ENCODE data around the gene VWA3B.
"Not testable (repeated sequence)": the region's sequence is repeated elsewhere in the genome, so short reads cannot be mapped to it uniquely, and the experiment has no call there.

VWA3B gene

GRCh38 chr2:98147900-98148299, 60.9 kb downstream of the VWA3B start:
- not testable (repeated sequence) for H3K9ac ChIP-seq (ENCODE audit: low read depth, low read length, poor library complexity); H4K8ac ChIP-seq (ENCODE audit: low read depth, low read length); H2AK5ac ChIP-seq (ENCODE audit: low read depth, low read length); H3K23ac ChIP-seq (ENCODE audit: low read depth, low read length, poor library complexity); H3K27me3 ChIP-seq (ENCODE audit: control insufficient read depth in 3 of 3, insufficient read depth in 3 of 3, low read depth in 1 of 3, low read length in 3 of 3); H3K4me3 ChIP-seq (ENCODE audit: low read length in 2 of 2); H3K4me2 ChIP-seq (ENCODE audit: insufficient read depth, low read length, poor library complexity, severe bottlenecking); H2BK5ac ChIP-seq (ENCODE audit: low read length); H3K9me3 ChIP-seq (replicated peaks in 1 of 2; ENCODE audit: control insufficient read depth in 2 of 2, insufficient read depth in 1 of 2, low read depth in 1 of 2, low read length in 2 of 2); H3K79me1 ChIP-seq (ENCODE audit: low read depth, low read length); H3K27ac ChIP-seq (replicated peaks; ENCODE audit: low read length); H3K14ac ChIP-seq (ENCODE audit: low read length); H2BK12ac ChIP-seq (ENCODE audit: low read length); H2AFZ ChIP-seq (ENCODE audit: low read length); DNase-seq (ENCODE audit: low spot score); H2BK120ac ChIP-seq (ENCODE audit: low read depth, low read length); H3K4ac ChIP-seq (ENCODE audit: low read length); H3K4me1 ChIP-seq (ENCODE audit: control insufficient read depth in 2 of 2, insufficient read depth in 1 of 2, low read depth in 1 of 2, low read length in 2 of 2); H2BK15ac ChIP-seq (ENCODE audit: low read length); H3K36me3 ChIP-seq (replicated peaks in 1 of 2; ENCODE audit: control insufficient read depth in 2 of 2, insufficient read depth in 2 of 2, low read length in 2 of 2); H4K91ac ChIP-seq (ENCODE audit: low read depth, low read length, poor library complexity); H3K18ac ChIP-seq (ENCODE audit: low read length)
- WGBS, 2 donors (ENCODE audit: extremely low coverage in 2 of 2, insufficient read length in 2 of 2, insufficient replicate concordance in 1 of 2), result no CpG with 5 or more reads among the region's 1 CpG

GRCh38 chr2:98148595-98149332, 61.8 kb downstream of the VWA3B start:
- Histone ChIP-seq H2BK5ac (ENCODE audit: low read length) (no peak overlapping the region), H3K4me2 (ENCODE audit: insufficient read depth, low read length, poor library complexity, severe bottlenecking) (no peak overlapping the region), H2BK12ac (ENCODE audit: low read length) (no peak overlapping the region), H3K4ac (ENCODE audit: low read length) (no peak overlapping the region), H2AK5ac (ENCODE audit: low read depth, low read length) (no peak overlapping the region), H3K9ac (ENCODE audit: low read depth, low read length, poor library complexity) (no peak overlapping the region), H4K8ac (ENCODE audit: low read depth, low read length) (no peak overlapping the region), H3K18ac (ENCODE audit: low read length) (no peak overlapping the region), H2AFZ (ENCODE audit: low read length) (peak overlapping the region; percentile 45), H2BK15ac (ENCODE audit: low read length) (no peak overlapping the region), H3K27me3 (ENCODE audit: control insufficient read depth in 3 of 3, insufficient read depth in 3 of 3, low read depth in 1 of 3, low read length in 3 of 3) (no peaks in the 10 kb centered on the region), H3K79me1 (ENCODE audit: low read depth, low read length) (no peaks in the 10 kb centered on the region), H3K27ac (replicated peaks; ENCODE audit: low read length) (no peak overlapping the region), H3K4me3 (ENCODE audit: low read length in 2 of 2) (no peak overlapping the region), H3K4me1 (ENCODE audit: control insufficient read depth in 2 of 2, insufficient read depth in 1 of 2, low read depth in 1 of 2, low read length in 2 of 2) (no peaks in the 10 kb centered on the region), H2BK120ac (ENCODE audit: low read depth, low read length) (no peak overlapping the region), H4K91ac (ENCODE audit: low read depth, low read length, poor library complexity) (no peak overlapping the region), H3K14ac (ENCODE audit: low read length) (no peak overlapping the region), H3K23ac (ENCODE audit: low read depth, low read length, poor library complexity) (no peak overlapping the region), H3K9me3 (replicated peaks in 1 of 2; ENCODE audit: control insufficient read depth in 2 of 2, insufficient read depth in 1 of 2, low read depth in 1 of 2, low read length in 2 of 2) (peaks cover 0 to 3% of the 10 kb centered on the region in 2 donors), H3K36me3 (replicated peaks in 1 of 2; ENCODE audit: control insufficient read depth in 2 of 2, insufficient read depth in 2 of 2, low read length in 2 of 2) (peaks cover 0 to 2% of the 10 kb centered on the region in 2 donors)
- no peak for DNase-seq (ENCODE audit: low spot score)
- WGBS, 2 donors (ENCODE audit: extremely low coverage in 2 of 2, insufficient read length in 2 of 2, insufficient replicate concordance in 1 of 2), result no CpG with 5 or more reads among the region's 3 CpGs

- Histone ChIP-seq H3K27ac (replicated peaks; ENCODE audit: low read length) (no peak overlapping the region), H3K4me3 (ENCODE audit: low read length in 2 of 2) (no peak overlapping the region), H4K8ac (ENCODE audit: low read depth, low read length) (no peak overlapping the region), H3K4me2 (ENCODE audit: insufficient read depth, low read length, poor library complexity, severe bottlenecking) (no peak overlapping the region), H3K36me3 (replicated peaks in 1 of 2; ENCODE audit: control insufficient read depth in 2 of 2, insufficient read depth in 2 of 2, low read length in 2 of 2) (peaks cover 0 to 2% of the 10 kb centered on the region in 2 donors), H3K4me1 (ENCODE audit: control insufficient read depth in 2 of 2, insufficient read depth in 1 of 2, low read depth in 1 of 2, low read length in 2 of 2) (no peaks in the 10 kb centered on the region), H3K9ac (ENCODE audit: low read depth, low read length, poor library complexity) (no peak overlapping the region), H3K23ac (ENCODE audit: low read depth, low read length, poor library complexity) (no peak overlapping the region), H3K9me3 (replicated peaks in 1 of 2; ENCODE audit: control insufficient read depth in 2 of 2, insufficient read depth in 1 of 2, low read depth in 1 of 2, low read length in 2 of 2) (peaks cover 0 to 3% of the 10 kb centered on the region in 2 donors), H2BK15ac (ENCODE audit: low read length) (no peak overlapping the region), H3K18ac (ENCODE audit: low read length) (no peak overlapping the region), H2BK120ac (ENCODE audit: low read depth, low read length) (no peak overlapping the region), H2AK5ac (ENCODE audit: low read depth, low read length) (no peak overlapping the region), H3K14ac (ENCODE audit: low read length) (no peak overlapping the region), H2BK12ac (ENCODE audit: low read length) (no peak overlapping the region), H3K79me1 (ENCODE audit: low read depth, low read length) (no peaks in the 10 kb centered on the region), H2AFZ (ENCODE audit: low read length) (peak overlapping the region; percentile 45), H3K27me3 (ENCODE audit: control insufficient read depth in 3 of 3, insufficient read depth in 3 of 3, low read depth in 1 of 3, low read length in 3 of 3) (no peaks in the 10 kb centered on the region), H2BK5ac (ENCODE audit: low read length) (no peak overlapping the region), H4K91ac (ENCODE audit: low read depth, low read length, poor library complexity) (no peak overlapping the region), H3K4ac (ENCODE audit: low read length) (no peak overlapping the region)
- no CpG with 5 or more reads among the region's 4 CpGs for WGBS, 2 donors (ENCODE audit: extremely low coverage in 2 of 2, insufficient read length in 2 of 2, insufficient replicate concordance in 1 of 2)
- DNase-seq (ENCODE audit: low spot score), result no peak
Observed at GRCh38 chr2:98149333-98149697, 62.3 kb downstream of the VWA3B start.

GRCh38 chr2:98153481-98153880, 66.5 kb downstream of the VWA3B start:
- H2AK5ac ChIP-seq (ENCODE audit: low read depth, low read length), result no peak overlapping the region
- no peak overlapping the region for H3K27ac ChIP-seq (replicated peaks; ENCODE audit: low read length)
- H2BK5ac ChIP-seq (ENCODE audit: low read length), result no peak overlapping the region
- no peak overlapping the region for H3K14ac ChIP-seq (ENCODE audit: low read length)
- H2BK120ac ChIP-seq (ENCODE audit: low read depth, low read length), result no peak overlapping the region
- no peak overlapping the region for H3K23ac ChIP-seq (ENCODE audit: low read depth, low read length, poor library complexity)
- H3K36me3 ChIP-seq (replicated peaks in 1 of 2; ENCODE audit: control insufficient read depth in 2 of 2, insufficient read depth in 2 of 2, low read length in 2 of 2), result no peaks in the 10 kb centered on the region
- DNase-seq (ENCODE audit: low spot score), result no peak
- H2AFZ ChIP-seq (ENCODE audit: low read length), result no peak overlapping the region
- no peak overlapping the region for H2BK15ac ChIP-seq (ENCODE audit: low read length)
- H3K4me3 ChIP-seq (ENCODE audit: low read length in 2 of 2), result no peak overlapping the region
- H3K4ac ChIP-seq (ENCODE audit: low read length), result no peak overlapping the region
- WGBS, 2 donors (ENCODE audit: extremely low coverage in 2 of 2, insufficient read length in 2 of 2, insufficient replicate concordance in 1 of 2), result no CpG with 5 or more reads among the region's 5 CpGs
- H3K18ac ChIP-seq (ENCODE audit: low read length), result no peak overlapping the region
- no peak overlapping the region for H3K9ac ChIP-seq (ENCODE audit: low read depth, low read length, poor library complexity)
- no peak overlapping the region for H2BK12ac ChIP-seq (ENCODE audit: low read length)
- no peak overlapping the region for H3K4me2 ChIP-seq (ENCODE audit: insufficient read depth, low read length, poor library complexity, severe bottlenecking)
- H3K79me1 ChIP-seq (ENCODE audit: low read depth, low read length), result no peaks in the 10 kb centered on the region
- no peaks in the 10 kb centered on the region for H3K27me3 ChIP-seq (ENCODE audit: control insufficient read depth in 3 of 3, insufficient read depth in 3 of 3, low read depth in 1 of 3, low read length in 3 of 3)
- H3K9me3 ChIP-seq (replicated peaks in 1 of 2; ENCODE audit: control insufficient read depth in 2 of 2, insufficient read depth in 1 of 2, low read depth in 1 of 2, low read length in 2 of 2), result no peaks in the 10 kb centered on the region
- no peak overlapping the region for H4K91ac ChIP-seq (ENCODE audit: low read depth, low read length, poor library complexity)
- peaks cover 0 to 2% of the 10 kb centered on the region in 2 donors for H3K4me1 ChIP-seq (ENCODE audit: control insufficient read depth in 2 of 2, insufficient read depth in 1 of 2, low read depth in 1 of 2, low read length in 2 of 2)
- H4K8ac ChIP-seq (ENCODE audit: low read depth, low read length), result no peak overlapping the region

All from neuronal stem cell (in vitro differentiated cells).